Osteocyte (in vitro differentiated cells): Measurements from ENCODE around the gene CCNY. TPM values are rescaled to one million over a fixed set of nuclear protein-coding genes. Genes with fewer than 3 reads are reported as not detected.

Source experiments
- DNase-seq: peaks from one replicate; pipeline ENCODE4 v3.0.0; 2021; ENCODE audit warnings: mixed read lengths; ENCODE audit not compliant: unreplicated experiment; ENCODE audit errors: extremely low spot score
- H3K27ac Mint-ChIP-seq: one replicate; pipeline ENCODE4 v1.8.0; 2021; ENCODE audit warnings: mild to moderate bottlenecking, mixed read lengths; ENCODE audit not compliant: unreplicated experiment
- H3K27me3 Mint-ChIP-seq: one replicate; pipeline ENCODE4 v1.8.0; 2021; ENCODE audit warnings: mixed read lengths; ENCODE audit not compliant: unreplicated experiment
- H3K36me3 Mint-ChIP-seq: one replicate; pipeline ENCODE4 v1.8.0; 2021; ENCODE audit warnings: mixed read lengths; ENCODE audit not compliant: unreplicated experiment
- H3K4me1 Mint-ChIP-seq: one replicate; pipeline ENCODE4 v1.8.0; 2021; ENCODE audit warnings: mixed read lengths; ENCODE audit not compliant: unreplicated experiment
- H3K4me3 Mint-ChIP-seq: one replicate; pipeline ENCODE4 v1.8.0; 2021; ENCODE audit warnings: mild to moderate bottlenecking, moderate library complexity, mixed read lengths; ENCODE audit not compliant: unreplicated experiment
- H3K9me3 Mint-ChIP-seq: one replicate; pipeline ENCODE4 v1.8.0; 2021; ENCODE audit warnings: mixed read lengths; ENCODE audit not compliant: unreplicated experiment
- CTCF ChIP-seq: fragments of 200-600 bp; sonication (generic); IDR thresholded peaks from 2 replicates; pipeline ENCODE4 v1.5.0; 2021; ENCODE audit warnings: antibody characterized with exemption, mild to moderate bottlenecking, moderate library complexity
- total RNA-seq: library from RNA; stranded (reverse); gene quantifications from 2 replicates; pipeline ENCODE4 v1.2.1, GENCODE V29; 2021

The CCNY gene
- total RNA-seq, 1 donor from 2014 or later: 76.4 TPM

GRCh38 chr10:35345383-35345742 is 9.1 kb downstream of the CCNY start:
- H3K9me3 Mint-ChIP-seq: no peaks in the 10 kb centered on the region
- peaks cover 46% of the 10 kb centered on the region for H3K4me1 Mint-ChIP-seq
- TF ChIP-seq CTCF: no peak
- no peaks in the 10 kb centered on the region for H3K27me3 Mint-ChIP-seq
- H3K36me3 Mint-ChIP-seq: no peaks in the 10 kb centered on the region
- no peak overlapping the region for H3K4me3 Mint-ChIP-seq
- no peak for DNase-seq
- H3K27ac Mint-ChIP-seq: no peak overlapping the region

- Mint-ChIP-seq H3K36me3 (no peaks in the 10 kb centered on the region), H3K4me3 (no peak overlapping the region), H3K9me3 (no peaks in the 10 kb centered on the region), H3K4me1 (peaks cover 44% of the 10 kb centered on the region), H3K27ac (no peak overlapping the region), H3K27me3 (no peaks in the 10 kb centered on the region)
- DNase-seq: no peak
- TF ChIP-seq CTCF: no peak
Measured at GRCh38 chr10:35346248-35346647, 9.9 kb downstream of the CCNY start.

- no peak for TF ChIP-seq CTCF
- Mint-ChIP-seq H3K4me3 (no peak overlapping the region), H3K27me3 (no peaks in the 10 kb centered on the region), H3K9me3 (no peaks in the 10 kb centered on the region), H3K4me1 (peaks cover 44% of the 10 kb centered on the region), H3K27ac (no peak overlapping the region), H3K36me3 (no peaks in the 10 kb centered on the region)
- DNase-seq: no peak
Measured at GRCh38 chr10:35347121-35347562, 10.8 kb downstream of the CCNY start.

- H3K9me3 Mint-ChIP-seq: peaks cover 4% of the 10 kb centered on the region
- no peaks in the 10 kb centered on the region for H3K27me3 Mint-ChIP-seq
- H3K4me1 Mint-ChIP-seq: peaks cover 53% of the 10 kb centered on the region
- no peak overlapping the region for H3K27ac Mint-ChIP-seq
- no peak for DNase-seq
- H3K4me3 Mint-ChIP-seq: no peak overlapping the region
- H3K36me3 Mint-ChIP-seq: no peaks in the 10 kb centered on the region
- no peak for TF ChIP-seq CTCF
Measured at GRCh38 chr10:35347899-35348608, 11.7 kb downstream of the CCNY start.

GRCh38 chr10:35348609-35349388 is 12.5 kb downstream of the CCNY start:
- TF ChIP-seq CTCF: no peak
- Mint-ChIP-seq H3K36me3 (no peaks in the 10 kb centered on the region), H3K9me3 (peaks cover 4% of the 10 kb centered on the region), H3K4me1 (peaks cover 60% of the 10 kb centered on the region), H3K4me3 (no peak overlapping the region), H3K27me3 (no peaks in the 10 kb centered on the region), H3K27ac (no peak overlapping the region)
- DNase-seq: no peak
